ENCODE measurements around the gene KRT77.

- TF ChIP-seq CTCF (conservative IDR thresholded peaks at IDR 0.05; ENCODE audit: low read length) (no peak), EZH2phosphoT487 (IDR thresholded peaks at IDR 0.05; ENCODE audit: borderline replicate concordance, low read depth, low read length) (no peak)
These were observed 986 bp downstream of the KRT77 start for GRCh38 chr12:52702338-52702737.

Measured in OCI-LY7 (cell line).